H1 (cell line): ENCODE measurements around the gene SCD. TPM values are rescaled to one million over a fixed set of nuclear protein-coding genes. Genes with fewer than 3 reads are reported as not detected.

Source experiments
- CTCF ChIA-PET: fragments of 300-600 bp; sonication (Branson Sonifier 250); formaldehyde crosslinking; loops from one replicate; lab custom pipeline; 2021; ENCODE audit not compliant: partially characterized antibody; lab: Charles Lee
- POLR2A ChIA-PET: fragments of 300-600 bp; sonication (Branson Sonifier 250); formaldehyde crosslinking; loops from one replicate; lab custom pipeline; 2021; ENCODE audit warnings: inconsistent platforms; ENCODE audit not compliant: partially characterized antibody; lab: Charles Lee
- DNase-seq, 2 experiments: peaks; one replicate each; pipeline versions ENCODE4 v3.0.0 to v3.0.0-alpha.2; 2010 to 2022; ENCODE audit warnings: low spot score in 2 of 2, low read depth in 1 of 2, mixed read lengths in 1 of 2
- FAIRE-seq: peaks from 2 replicates; lab custom pipeline; 2011; peaks lifted over from hg19 to GRCh38; lab: Jason Lieb, UNC
- H2AFZ ChIP-seq: 2 replicates; pipeline ENCODE4 v1.8.1; 2012; ENCODE audit warnings: low read length, inconsistent platforms
- H2AK5ac ChIP-seq: 2 replicates; pipeline ENCODE4 v1.6.1; 2013; ENCODE audit warnings: low read depth, low read length
- H2BK120ac ChIP-seq: replicated peaks from 2 replicates; pipeline ENCODE3; 2013; ENCODE audit warnings: low read depth, low read length, inconsistent platforms
- H2BK12ac ChIP-seq: 2 replicates; pipeline ENCODE4 v1.6.1; 2013; ENCODE audit warnings: low read depth, low read length
- H2BK15ac ChIP-seq: 2 replicates; pipeline ENCODE4 v1.6.1; 2013; ENCODE audit warnings: low read length
- H2BK20ac ChIP-seq: 2 replicates; pipeline ENCODE4 v1.6.1; 2013; ENCODE audit warnings: low read length
- H2BK5ac ChIP-seq: 2 replicates; pipeline ENCODE4 v1.6.1; 2013; ENCODE audit warnings: low read depth, low read length
- H3K14ac ChIP-seq: 2 replicates; pipeline ENCODE4 v1.6.1; 2013; ENCODE audit warnings: inconsistent platforms; ENCODE audit not compliant: insufficient read length
- H3K18ac ChIP-seq: 2 replicates; pipeline ENCODE4 v1.6.1; 2013; ENCODE audit warnings: low read length; ENCODE audit errors: extremely low read depth
- H3K23ac ChIP-seq: 2 replicates; pipeline ENCODE4 v1.6.1; 2013; ENCODE audit warnings: inconsistent platforms; ENCODE audit not compliant: insufficient read length
- H3K23me2 ChIP-seq: 2 replicates; pipeline ENCODE4 v1.6.1; 2013; ENCODE audit warnings: low read depth, low read length
- H3K27ac ChIP-seq: 2 replicates; pipeline ENCODE4 v1.6.1; 2011; ENCODE audit warnings: low read depth, low read length, inconsistent platforms
- H3K27me3 ChIP-seq, 4 experiments: replicated peaks in 1 of 4; 1 replicate in 1 of 4; 2 replicates in 3 of 4; pipeline versions ENCODE4 v1.6.1 to v1.8.1; 2011 to 2013; ENCODE audit warnings: low read length in 3 of 4, mild to moderate bottlenecking in 3 of 4, inconsistent platforms in 2 of 4, mixed read lengths in 2 of 4, moderate library complexity in 1 of 4; ENCODE audit not compliant: control insufficient read depth in 3 of 4, insufficient read depth in 3 of 4; ENCODE audit errors: extremely low read depth in 1 of 4
- H3K36me3 ChIP-seq, 4 experiments: 2 replicates each; pipeline versions ENCODE4 v1.6.1 to v1.8.1; 2011 to 2013; ENCODE audit warnings: mild to moderate bottlenecking in 4 of 4, low read length in 3 of 4, moderate library complexity in 2 of 4, control low read depth in 1 of 4, inconsistent platforms in 1 of 4; ENCODE audit not compliant: insufficient read depth in 4 of 4, control insufficient read depth in 2 of 4
- H3K4ac ChIP-seq: replicated peaks from 2 replicates; pipeline ENCODE3; 2013; ENCODE audit warnings: low read length, low read depth, mixed read lengths, inconsistent platforms; ENCODE audit not compliant: insufficient read length
- H3K4me1 ChIP-seq, 4 experiments: replicated peaks in 1 of 4; 1 replicate in 1 of 4; 2 replicates in 3 of 4; pipeline versions ENCODE4 v1.6.1 to v1.8.1; 2011 to 2013; ENCODE audit warnings: low read length in 3 of 4, inconsistent platforms in 2 of 4, mixed read lengths in 1 of 4; ENCODE audit not compliant: insufficient read depth in 4 of 4, control insufficient read depth in 3 of 4
- H3K4me2 ChIP-seq, 2 experiments: 2 replicates each; pipeline versions ENCODE4 v1.6.1 to v1.8.1; 2011 to 2013; ENCODE audit warnings: low read depth in 2 of 2, low read length in 2 of 2, control low read depth in 1 of 2, inconsistent platforms in 1 of 2, mild to moderate bottlenecking in 1 of 2; ENCODE audit not compliant: insufficient read depth in 1 of 2
- H3K4me3 ChIP-seq, 4 experiments: fragments of 200-600, 300-600 bp in 1 of 4; sonication (generic), shearing (Covaris generic), sonication (Bioruptor Twin) in 1 of 4; 2 replicates each; pipeline versions ENCODE4 v1.5.1 to v1.8.1; 2011 to 2016; ENCODE audit warnings: low read length in 4 of 4, low read depth in 3 of 4, control low read depth in 2 of 4, inconsistent platforms in 2 of 4, mild to moderate bottlenecking in 2 of 4, mixed read lengths in 1 of 4, moderate library complexity in 1 of 4; ENCODE audit not compliant: insufficient read depth in 2 of 4; ENCODE audit errors: extremely low read depth in 1 of 4
- H3K56ac ChIP-seq: replicated peaks from 2 replicates; pipeline ENCODE3; 2013; ENCODE audit warnings: low read depth, mild to moderate bottlenecking, mixed read lengths, low read length, inconsistent platforms; ENCODE audit not compliant: insufficient read length
- H3K79me1 ChIP-seq: 2 replicates; pipeline ENCODE4 v1.6.1; 2013; ENCODE audit warnings: low read depth, low read length, control low read depth
- H3K79me2 ChIP-seq, 2 experiments: 2 replicates each; pipeline versions ENCODE4 v1.6.1 to v1.8.1; 2012 to 2013; ENCODE audit warnings: low read length in 2 of 2, mild to moderate bottlenecking in 2 of 2, inconsistent platforms in 1 of 2; ENCODE audit not compliant: insufficient read depth in 2 of 2, control insufficient read depth in 1 of 2
- H3K9ac ChIP-seq, 4 experiments: replicated peaks in 1 of 4; 1 replicate in 1 of 4; 2 replicates in 3 of 4; pipeline versions ENCODE4 v1.6.1 to v1.8.1; 2011 to 2013; ENCODE audit warnings: low read depth in 3 of 4, low read length in 3 of 4, control low read depth in 2 of 4, mild to moderate bottlenecking in 2 of 4, moderate library complexity in 2 of 4, inconsistent platforms in 1 of 4; ENCODE audit errors: extremely low read depth in 1 of 4
- H3K9me3 ChIP-seq, 2 experiments: 2 replicates each; pipeline versions ENCODE4 v1.6.1 to v1.8.1; 2012 to 2013; ENCODE audit warnings: mild to moderate bottlenecking in 2 of 2, moderate library complexity in 2 of 2, control low read depth in 1 of 2, inconsistent platforms in 1 of 2, low read depth in 1 of 2, low read length in 1 of 2, mixed read lengths in 1 of 2; ENCODE audit not compliant: insufficient read depth in 2 of 2
- H4K20me1 ChIP-seq, 2 experiments: replicated peaks in 1 of 2; 2 replicates each; pipeline versions ENCODE3 to v1.8.1; 2011 to 2013; ENCODE audit warnings: inconsistent platforms in 2 of 2, low read length in 2 of 2, mild to moderate bottlenecking in 1 of 2; ENCODE audit not compliant: insufficient read depth in 2 of 2, control insufficient read depth in 1 of 2
- H4K5ac ChIP-seq: 2 replicates; pipeline ENCODE4 v1.6.1; 2013; ENCODE audit warnings: low read length, low read depth, mixed read lengths, inconsistent platforms; ENCODE audit not compliant: insufficient read length
- H4K8ac ChIP-seq: 2 replicates; pipeline ENCODE4 v1.8.0; 2013; ENCODE audit warnings: mild to moderate bottlenecking, moderate library complexity, low read length, inconsistent platforms; ENCODE audit not compliant: insufficient read depth; ENCODE audit errors: extremely low read depth
- H4K91ac ChIP-seq: replicated peaks from 2 replicates; pipeline ENCODE3; 2013; ENCODE audit warnings: low read length, mixed read lengths, inconsistent platforms; ENCODE audit not compliant: insufficient read length
- SAP30 ChIP-seq: fragments of 300-600 bp; sonication (generic); IDR thresholded peaks from 2 replicates; pipeline ENCODE4 v1.7.1; 2012; ENCODE audit warnings: low read length, moderate library complexity, mild to moderate bottlenecking, inconsistent platforms; ENCODE audit not compliant: insufficient read depth, insufficient replicate concordance
- WGBS, 2 experiments: shearing (Covaris generic) in 1 of 2; methylation state at CpG; one replicate each; pipeline versions ENCODE4 v1.1.6 to v1.1.7; 2013 to 2015; ENCODE audit warnings: low lambda C conversion rate in 2 of 2, mixed read lengths in 2 of 2, inconsistent platforms in 1 of 2, low coverage in 1 of 2, missing lambda C conversion rate in 1 of 2; ENCODE audit not compliant: insufficient replicate concordance in 2 of 2, insufficient coverage in 1 of 2, insufficient read length in 1 of 2; ENCODE audit errors: extremely low coverage in 1 of 2, missing lambda C conversion rate in 1 of 2; 5-methylcytosine and 5-hydroxymethylcytosine counted together
- polyA plus RNA-seq, 7 experiments: library from polyadenylated mRNA; depleted of rRNA in 3 of 7; stranded (reverse) in 5 of 7; unstranded in 2 of 7; fragments of >200 nt in 5 of 7; fragments of 200-250 nt in 2 of 7; gene quantifications; 1 replicate in 5 of 7; 2 replicates in 1 of 7; 4 replicates in 1 of 7; pipeline versions ENCODE4 v1.2.1 to v1.2.3, GENCODE V29; 2011 to 2013; ENCODE audit warnings: missing spikeins in 2 of 7, mixed read lengths in 2 of 7
- total RNA-seq: library from RNA; stranded (reverse); fragmentation: NEBNext Ultra II Directional; extraction: Animal tissue kit (Norgen Biotek cat#: 25700); gene quantifications from 2 replicates; pipeline ENCODE4 v1.2.1, GENCODE V29; 2021

Gene SCD
- total and polyA plus RNA-seq, 2 of the 8 experiments (the other 6 are each of a cell fraction or from before 2014, with no cell fraction given), result 397 to 621 TPM

DNA sequence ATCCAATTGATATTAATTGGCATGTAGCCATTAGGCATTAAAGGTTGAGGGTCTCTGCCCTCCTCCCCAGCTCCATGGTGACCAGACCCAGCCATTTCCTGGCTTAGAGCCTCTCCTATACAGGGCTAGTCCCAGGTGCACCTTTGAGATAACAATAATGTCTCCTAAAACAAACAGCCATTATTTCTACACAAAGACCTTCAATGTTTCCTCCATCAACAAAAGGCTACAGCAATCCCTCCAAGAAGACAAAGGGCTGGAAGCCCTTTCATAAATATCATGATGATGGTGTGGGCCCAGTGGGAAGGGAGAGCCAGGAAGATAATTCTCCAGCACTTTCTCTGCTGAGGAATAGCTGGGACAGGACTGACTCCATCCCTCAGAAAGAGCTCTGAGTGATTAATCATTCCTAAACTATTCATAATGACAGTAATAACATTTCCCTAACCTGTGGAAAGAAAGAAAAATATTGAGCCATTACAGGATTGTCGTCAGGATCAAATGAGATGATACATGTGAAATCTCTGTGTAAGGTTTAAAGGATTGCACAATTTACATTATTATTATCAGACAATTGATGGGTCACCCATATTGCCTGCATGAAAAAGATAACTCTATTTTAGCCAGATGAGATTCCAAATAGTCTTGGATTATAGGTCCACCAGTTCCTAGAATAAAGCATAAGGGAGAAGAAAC is 27.2 kb upstream of the SCD start:
- H3K4me1 ChIP-seq, result no peaks in the 10 kb centered on the region
- H2BK15ac ChIP-seq, result no peak overlapping the region
- no peak overlapping the region for H3K23ac ChIP-seq
- no peak overlapping the region for H2BK5ac ChIP-seq
- no peaks in the 10 kb centered on the region for H3K9me3 ChIP-seq
- no peak for TF ChIP-seq SAP30
- H4K20me1 ChIP-seq, result no peaks in the 10 kb centered on the region
- 78% methylated on average over 1 of the region's 1 CpG; no CpG with 5 or more reads in 1 of the 2 experiments for WGBS, 2 experiments
- H3K4me3 ChIP-seq, result no peak overlapping the region
- H3K36me3 ChIP-seq, result no peaks in the 10 kb centered on the region
- no peaks in the 10 kb centered on the region for H3K79me1 ChIP-seq
- no peak for FAIRE-seq
- no peak for DNase-seq
- H3K56ac ChIP-seq, result no peak overlapping the region
- H4K8ac ChIP-seq, result no peak overlapping the region
- no peak overlapping the region for H2BK12ac ChIP-seq
- H3K18ac ChIP-seq, result no peak overlapping the region
- no peak overlapping the region for H2AFZ ChIP-seq
- no peak overlapping the region for H2BK120ac ChIP-seq
- no peak overlapping the region for H4K5ac ChIP-seq
- no peak overlapping the region for H3K4ac ChIP-seq
- H3K27ac ChIP-seq, result no peak overlapping the region
- no peak overlapping the region for H2AK5ac ChIP-seq
- H3K4me2 ChIP-seq, result no peak overlapping the region
- no peaks in the 10 kb centered on the region for H3K79me2 ChIP-seq
- no peaks in the 10 kb centered on the region for H3K27me3 ChIP-seq
- H2BK20ac ChIP-seq, result no peak overlapping the region
- H3K9ac ChIP-seq, result no peak overlapping the region
- H3K14ac ChIP-seq, result no peak overlapping the region
- CTCF ChIA-PET, result interaction anchor here (1.3 kb wide), 1 partner anchor 9 kb away, joined by 4 read pairs; no protein-coding TSS in a partner anchor
- no peaks in the 10 kb centered on the region for H3K23me2 ChIP-seq
- no peak overlapping the region for H4K91ac ChIP-seq
- POLR2A ChIA-PET, result no interaction called here
